ENCODE measurements around the gene GDPGP1. TPM values are rescaled to one million over a fixed set of nuclear protein-coding genes. Genes with fewer than 3 reads are reported as not detected.

GDPGP1 gene
- total and polyA plus RNA-seq, 10 of the 15 experiments (the other 5 are each of a cell fraction or from before 2014, with no cell fraction given), result 0.68 to 8.9 (median 3.0) TPM

DNA sequence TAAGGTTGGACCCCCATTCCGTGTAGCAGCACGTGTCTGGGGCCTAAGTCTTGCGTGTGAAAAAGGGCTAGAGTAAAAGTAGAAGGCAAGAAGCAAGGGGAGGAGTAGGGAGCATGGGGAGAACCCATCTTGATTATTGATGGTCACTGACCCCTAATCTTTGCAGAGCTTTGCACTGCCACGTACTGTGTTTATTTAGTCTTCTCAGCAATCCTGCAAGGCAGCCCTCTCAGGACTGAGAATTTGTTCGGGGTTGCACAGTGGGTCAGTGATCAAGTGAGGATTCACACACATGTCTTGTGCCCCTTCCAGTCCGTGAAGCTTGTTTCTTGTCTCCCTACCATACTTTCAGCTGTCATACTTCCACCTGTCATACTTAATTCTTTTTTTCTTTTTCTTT is 25.7 kb upstream of the GDPGP1 start:
- Histone ChIP-seq H3K79me2 (ENCODE audit: control insufficient read depth, insufficient read depth, low read length) (no peaks in the 10 kb centered on the region; the same call in none of the 2 replicates), H3K9me3 (replicated peaks; ENCODE audit: control insufficient read depth, insufficient read depth, low read length) (no peaks in the 10 kb centered on the region), H4K20me1 (ENCODE audit: control insufficient read depth, insufficient read depth) (no peaks in the 10 kb centered on the region; the same call in 1 of the 2 replicates), H3K27ac (ENCODE audit: control insufficient read depth, insufficient read depth) (no peak overlapping the region), H3K4me2 (ENCODE audit: control insufficient read depth, insufficient read depth) (no peak overlapping the region), H3K4me3 (no peak overlapping the region), H3K9ac (ENCODE audit: control insufficient read depth, insufficient read depth, low read length) (no peak overlapping the region), H3K27me3 (replicated peaks in 1 of 2; ENCODE audit: control insufficient read depth in 2 of 2, insufficient read depth in 2 of 2, low read length in 1 of 2) (no peaks in the 10 kb centered on the region), H3K36me3 (ENCODE audit: control insufficient read depth in 2 of 2, insufficient read depth in 2 of 2, low read length in 1 of 2) (no peaks in the 10 kb centered on the region; a peak in 2 of 4 replicates), H2AFZ (ENCODE audit: control insufficient read depth, low read depth, low read length) (no peak overlapping the region), H3K4me1 (ENCODE audit: control insufficient read depth, insufficient read depth, low read length) (peaks cover 23% of the 10 kb centered on the region)
- no peak for ATAC-seq
- RAD21 ChIA-PET (ENCODE audit: unreplicated experiment), result interaction anchor here (0.8 to 2.4 kb wide), 3 partner anchors 17 to 51 kb away, joined by 3 to 14 read pairs (median 8); no protein-coding TSS in a partner anchor
- 91% methylated on average over 6 of the region's 6 CpGs for WGBS (ENCODE audit: insufficient coverage, insufficient replicate concordance, low lambda C conversion rate, missing lambda C conversion rate)
- in situ Hi-C loops (cut with MboI) (no loop called here), intact Hi-C loops (cut with micrococcal nuclease; ENCODE audit: unreplicated experiment) (no loop called here)
- no peak for DNase-seq (ENCODE audit: low read depth, low spot score)
- peak; percentile 52 for FAIRE-seq
- SMC1A ChIA-PET (ENCODE audit: uncharacterized antibody, unreplicated experiment), result interaction anchor here (0.9 to 2.3 kb wide), 5 partner anchors 13 to 51 kb away, joined by 3 to 8 read pairs (median 4); no protein-coding TSS in a partner anchor
- POLR2A ChIA-PET, result interaction anchor here (0.8 to 4.2 kb wide), 5 partner anchors 16 to 77 kb away, joined by 3 to 25 read pairs (median 4); partner anchors contain the start of genes CIB1 and GDPGP1
- CTCF ChIA-PET, result interaction anchor here (0.6 to 2.6 kb wide), 7 partner anchors 11 to 88 kb away, joined by 3 to 8 read pairs (median 5); partner anchors contain the start of gene CIB1
- no TSS peak for BruUV-seq (replicated peaks)
- TF ChIP-seq BACH1 (IDR thresholded peaks at IDR 0.05; ENCODE audit: borderline replicate concordance), result no peak
- no peak for TF ChIP-seq RAD21 (IDR thresholded peaks at IDR 0.05; ENCODE audit: insufficient read depth, low read depth, low read length)
- TF ChIP-seq BRCA1 (IDR thresholded peaks at IDR 0.05; ENCODE audit: low read depth, low read length), result no peak
- no peak for TF ChIP-seq FOS (IDR thresholded peaks at IDR 0.05; ENCODE audit: borderline replicate concordance, extremely low read depth, insufficient read length)
- TF ChIP-seq STAT3 (IDR thresholded peaks at IDR 0.05; ENCODE audit: low read depth, low read length), result no peak
- no peak for TF ChIP-seq ZNF24 (IDR thresholded peaks at IDR 0.05)
- TF ChIP-seq ESRRA (IDR thresholded peaks at IDR 0.05; ENCODE audit: low read length), result no peak
- TF ChIP-seq CBFB (IDR thresholded peaks at IDR 0.05; ENCODE audit: low read depth), result no peak
- no peak for TF ChIP-seq IKZF1 (conservative IDR thresholded peaks at IDR 0.05)
- no peak for TF ChIP-seq SREBF1 (IDR thresholded peaks at IDR 0.05; ENCODE audit: low read length)
- TF ChIP-seq, protein P1, sequence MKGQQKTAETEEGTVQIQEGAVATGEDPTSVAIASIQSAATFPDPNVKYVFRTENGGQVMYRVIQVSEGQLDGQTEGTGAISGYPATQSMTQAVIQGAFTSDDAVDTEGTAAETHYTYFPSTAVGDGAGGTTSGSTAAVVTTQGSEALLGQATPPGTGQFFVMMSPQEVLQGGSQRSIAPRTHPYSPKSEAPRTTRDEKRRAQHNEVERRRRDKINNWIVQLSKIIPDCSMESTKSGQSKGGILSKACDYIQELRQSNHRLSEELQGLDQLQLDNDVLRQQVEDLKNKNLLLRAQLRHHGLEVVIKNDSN (IDR thresholded peaks at IDR 0.05; ENCODE audit: borderline replicate concordance, extremely low read length, insufficient read depth, low read depth, low read length), result no peak
- TF ChIP-seq, protein P2, sequence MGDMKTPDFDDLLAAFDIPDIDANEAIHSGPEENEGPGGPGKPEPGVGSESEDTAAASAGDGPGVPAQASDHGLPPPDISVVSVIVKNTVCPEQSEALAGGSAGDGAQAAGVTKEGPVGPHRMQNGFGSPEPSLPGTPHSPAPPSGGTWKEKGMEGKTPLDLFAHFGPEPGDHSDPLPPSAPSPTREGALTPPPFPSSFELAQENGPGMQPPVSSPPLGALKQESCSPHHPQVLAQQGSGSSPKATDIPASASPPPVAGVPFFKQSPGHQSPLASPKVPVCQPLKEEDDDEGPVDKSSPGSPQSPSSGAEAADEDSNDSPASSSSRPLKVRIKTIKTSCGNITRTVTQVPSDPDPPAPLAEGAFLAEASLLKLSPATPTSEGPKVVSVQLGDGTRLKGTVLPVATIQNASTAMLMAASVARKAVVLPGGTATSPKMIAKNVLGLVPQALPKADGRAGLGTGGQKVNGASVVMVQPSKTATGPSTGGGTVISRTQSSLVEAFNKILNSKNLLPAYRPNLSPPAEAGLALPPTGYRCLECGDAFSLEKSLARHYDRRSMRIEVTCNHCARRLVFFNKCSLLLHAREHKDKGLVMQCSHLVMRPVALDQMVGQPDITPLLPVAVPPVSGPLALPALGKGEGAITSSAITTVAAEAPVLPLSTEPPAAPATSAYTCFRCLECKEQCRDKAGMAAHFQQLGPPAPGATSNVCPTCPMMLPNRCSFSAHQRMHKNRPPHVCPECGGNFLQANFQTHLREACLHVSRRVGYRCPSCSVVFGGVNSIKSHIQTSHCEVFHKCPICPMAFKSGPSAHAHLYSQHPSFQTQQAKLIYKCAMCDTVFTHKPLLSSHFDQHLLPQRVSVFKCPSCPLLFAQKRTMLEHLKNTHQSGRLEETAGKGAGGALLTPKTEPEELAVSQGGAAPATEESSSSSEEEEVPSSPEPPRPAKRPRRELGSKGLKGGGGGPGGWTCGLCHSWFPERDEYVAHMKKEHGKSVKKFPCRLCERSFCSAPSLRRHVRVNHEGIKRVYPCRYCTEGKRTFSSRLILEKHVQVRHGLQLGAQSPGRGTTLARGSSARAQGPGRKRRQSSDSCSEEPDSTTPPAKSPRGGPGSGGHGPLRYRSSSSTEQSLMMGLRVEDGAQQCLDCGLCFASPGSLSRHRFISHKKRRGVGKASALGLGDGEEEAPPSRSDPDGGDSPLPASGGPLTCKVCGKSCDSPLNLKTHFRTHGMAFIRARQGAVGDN (IDR thresholded peaks at IDR 0.05), result no peak
- no peak for TF ChIP-seq RELA (IDR thresholded peaks at IDR 0.05; ENCODE audit: borderline replicate concordance, partially characterized antibody)
- no peak for TF ChIP-seq HDGF (IDR thresholded peaks at IDR 0.05)
- TF ChIP-seq, protein P3, sequence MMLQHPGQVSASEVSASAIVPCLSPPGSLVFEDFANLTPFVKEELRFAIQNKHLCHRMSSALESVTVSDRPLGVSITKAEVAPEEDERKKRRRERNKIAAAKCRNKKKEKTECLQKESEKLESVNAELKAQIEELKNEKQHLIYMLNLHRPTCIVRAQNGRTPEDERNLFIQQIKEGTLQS (IDR thresholded peaks at IDR 0.05; ENCODE audit: borderline replicate concordance, extremely low read depth, low read depth, low read length), result no peak
- TF ChIP-seq PAX8 (IDR thresholded peaks at IDR 0.05), result no peak
